K562 (cell line): Measurements from ENCODE around the gene PRF1. TPM values are rescaled to one million over a fixed set of nuclear protein-coding genes. Genes with fewer than 3 reads are reported as not detected.

Experiments
- ATAC-seq: fragments of 200-7000 bp; cut with Tn5 transposase; 3 replicates; pipeline ENCODE4 v1.9.1; 2020; ENCODE audit warnings: moderate library complexity
- BruUV-seq: library from RNA; stranded (reverse); fragments of 400-500 nt; replicated peaks from 2 replicates; lab custom pipeline; 2021; lab: Mats Ljungman, UMichigan
- CTCF ChIA-PET: fragments of 300-600 bp; formaldehyde crosslinking; extraction: SDS; loops from one replicate; lab custom pipeline; 2021; ENCODE audit warnings: low intra/inter-chr PET ratio; lab: Yijun Ruan, JAX
- POLR2A ChIA-PET: fragments of 300-600, 350-650 bp; sonication (Branson Sonifier 250); formaldehyde crosslinking; extraction: SDS; loops from one replicate; lab custom pipeline; 2021; ENCODE audit warnings: antibody characterized with exemption, inconsistent platforms; lab: Yijun Ruan, JAX
- DNase-seq, 4 experiments: peaks; one replicate each; pipeline versions ENCODE4 v3.0.0 to v3.0.0-alpha.2; 2011 to 2018; ENCODE audit warnings: low spot score in 3 of 4, mixed read lengths in 3 of 4; ENCODE audit errors: extremely low read depth in 1 of 4
- FAIRE-seq: peaks from 2 replicates; lab custom pipeline; 2011; peaks lifted over from hg19 to GRCh38; lab: Jason Lieb, UNC
- H2AFZ ChIP-seq: 2 replicates; pipeline ENCODE4 v1.6.0; 2011; ENCODE audit warnings: low read depth, low read length, control low read depth, inconsistent platforms
- H3K27ac ChIP-seq: fragments of 200-600 bp; 3 replicates; pipeline ENCODE4 v1.8.0; 2011; ENCODE audit warnings: low read depth, mild to moderate bottlenecking, control low read depth, inconsistent platforms, low read length, moderate library complexity, mixed read lengths; ENCODE audit errors: extremely low read depth
- H3K27me3 ChIP-seq, 2 experiments: fragments of 300-600 bp in 1 of 2; 2 replicates in 1 of 2; 3 replicates in 1 of 2; pipeline versions ENCODE4 v1.6.0 to v1.8.0; 2011; ENCODE audit warnings: inconsistent platforms in 2 of 2, low read length in 2 of 2, mild to moderate bottlenecking in 1 of 2, mixed read lengths in 1 of 2, moderate library complexity in 1 of 2; ENCODE audit not compliant: control insufficient read depth in 2 of 2, insufficient read depth in 2 of 2
- H3K36me3 ChIP-seq: fragments of 300-600 bp; 3 replicates; pipeline ENCODE4 v1.8.0; 2011; ENCODE audit warnings: mild to moderate bottlenecking, low read length, inconsistent platforms; ENCODE audit not compliant: control insufficient read depth, insufficient read depth
- H3K4me1 ChIP-seq, 2 experiments: fragments of 200-600 bp in 1 of 2; replicated peaks in 1 of 2; 2 replicates in 1 of 2; 3 replicates in 1 of 2; pipeline versions ENCODE4 v1.5.1 to v1.8.0; 2011; ENCODE audit warnings: inconsistent platforms in 2 of 2, low read length in 2 of 2, mild to moderate bottlenecking in 1 of 2, mixed read lengths in 1 of 2, moderate library complexity in 1 of 2; ENCODE audit not compliant: control insufficient read depth in 2 of 2, insufficient read depth in 2 of 2
- H3K4me2 ChIP-seq: 2 replicates; pipeline ENCODE4 v1.6.1; 2011; ENCODE audit warnings: low read length, control low read depth, inconsistent platforms, mixed read lengths; ENCODE audit not compliant: insufficient read depth
- H3K4me3 ChIP-seq: fragments of 200-600 bp; sonication (generic), shearing (Covaris generic); 2 replicates; pipeline ENCODE4 v1.5.1; 2016; ENCODE audit warnings: control low read depth, inconsistent platforms
- H3K79me2 ChIP-seq: fragments of 200-600 bp; 3 replicates; pipeline ENCODE4 v1.8.0; 2011; ENCODE audit warnings: low read length, inconsistent platforms; ENCODE audit not compliant: control insufficient read depth, insufficient read depth
- H3K9ac ChIP-seq, 2 experiments: 2 replicates each; pipeline versions ENCODE4 v1.6.0 to v1.6.1; 2011; ENCODE audit warnings: low read depth in 2 of 2, low read length in 2 of 2, control low read depth in 1 of 2, inconsistent platforms in 1 of 2, mild to moderate bottlenecking in 1 of 2, mixed read lengths in 1 of 2; ENCODE audit not compliant: insufficient read depth in 1 of 2
- H3K9me1 ChIP-seq: one replicate; pipeline ENCODE4 v1.6.0; 2011; ENCODE audit warnings: inconsistent platforms, mild to moderate bottlenecking, low read length, moderate library complexity; ENCODE audit not compliant: control insufficient read depth, insufficient read depth
- H3K9me3 ChIP-seq: replicated peaks from 2 replicates; pipeline ENCODE4 v1.5.1; 2011; ENCODE audit warnings: low read depth, low read length, inconsistent platforms; ENCODE audit not compliant: control insufficient read depth, insufficient read depth
- H4K20me1 ChIP-seq: replicated peaks from 2 replicates; pipeline ENCODE4 v1.6.1; 2011; ENCODE audit warnings: low read length, inconsistent platforms, mixed read lengths; ENCODE audit not compliant: control insufficient read depth, insufficient read depth
- BRD4 ChIP-seq: fragments of 200-600 bp; sonication (generic); IDR thresholded peaks from 2 replicates; pipeline ENCODE4 v1.6.1; 2017; ENCODE audit warnings: inconsistent platforms
- EP400 ChIP-seq: fragments of 450-650 bp; IDR thresholded peaks from 2 replicates; pipeline ENCODE4 v1.6.1; 2017; ENCODE audit warnings: antibody characterized with exemption, mild to moderate bottlenecking, moderate library complexity
- HMGN3 ChIP-seq: IDR thresholded peaks from 2 replicates; pipeline ENCODE4 v1.6.1; 2011; ENCODE audit warnings: borderline replicate concordance, low read depth, mild to moderate bottlenecking, mixed read lengths, low read length; ENCODE audit not compliant: insufficient read length; ENCODE audit errors: extremely low read depth
- NCOA1 ChIP-seq: fragments of 450-650 bp; IDR thresholded peaks from 2 replicates; pipeline ENCODE4 v1.6.1; 2016; ENCODE audit warnings: low read depth
- ZEB2 ChIP-seq: fragments of 450-650 bp; IDR thresholded peaks from 2 replicates; pipeline ENCODE4 v1.6.1; 2016
- ZNF551 ChIP-seq: fragments of 250-450 bp; sonication (Bioruptor Pico); IDR thresholded peaks from 2 replicates; pipeline ENCODE4 v1.5.0; 2021; ENCODE audit warnings: mild to moderate bottlenecking, moderate library complexity
- ZNF780A ChIP-seq: fragments of 250-450 bp; sonication (Bioruptor Pico); IDR thresholded peaks from 2 replicates; pipeline ENCODE4 v1.5.0; 2021; ENCODE audit warnings: mild to moderate bottlenecking
- WGBS: fragments of 100-300 bp; shearing (Covaris generic); methylation state at CpG from one replicate; pipeline ENCODE4 v1.1.6; 2016; ENCODE audit warnings: low coverage, mixed read lengths; ENCODE audit not compliant: insufficient coverage; ENCODE audit errors: missing lambda C conversion rate; 5-methylcytosine and 5-hydroxymethylcytosine counted together
- in situ Hi-C: fragments of 300-500 bp; cut with MboI; formaldehyde crosslinking; loops from 4 replicates; pipeline ENCODE4 v1.15.0; 2018; ENCODE audit warnings: inconsistent platforms, mixed read lengths
- intact Hi-C: fragments of 100-400 bp; cut with micrococcal nuclease; formaldehyde crosslinking; loops from 2 replicates; pipeline ENCODE4 v1.14.2; 2022
- polyA plus RNA-seq, 8 experiments: library from polyadenylated mRNA; depleted of rRNA in 4 of 8; stranded (reverse) in 5 of 8; unstranded in 3 of 8; fragments of >200 nt; fragmentation: Nextera tagmentation in 2 of 8; fragmentation: Illumina TruSeq in 1 of 8; extraction: Ambion mirVana in 2 of 8; extraction: Trizol in 1 of 8; gene quantifications; 2 replicates each; pipeline versions ENCODE4 v1.2.1 to v1.2.3, GENCODE V29; 2011 to 2014; ENCODE audit warnings: inconsistent platforms in 1 of 8, missing spikeins in 1 of 8
- total RNA-seq, 7 experiments: library from RNA; depleted of rRNA in 6 of 7; stranded (reverse); fragments of >200 nt in 6 of 7; fragmentation: Illumina TruSeq in 2 of 7; extraction: Trizol in 2 of 7; gene quantifications; 2 replicates each; pipeline versions ENCODE4 v1.2.1 to v1.2.3, GENCODE V29; 2011 to 2021; ENCODE audit warnings: low replicate concordance in 1 of 7
- TF ChIP-seq, protein P1 (sequence below): IDR thresholded peaks from 2 replicates; pipeline ENCODE4 v1.6.1; 2011; ENCODE audit not compliant: insufficient read length; ENCODE audit errors: extremely low read depth

PRF1 gene
- total and polyA plus RNA-seq, 9 of the 15 experiments (the other 6 are each of a cell fraction or from before 2014, with no cell fraction given) = 3.8 to 8.6 (median 6.3) TPM

DNA sequence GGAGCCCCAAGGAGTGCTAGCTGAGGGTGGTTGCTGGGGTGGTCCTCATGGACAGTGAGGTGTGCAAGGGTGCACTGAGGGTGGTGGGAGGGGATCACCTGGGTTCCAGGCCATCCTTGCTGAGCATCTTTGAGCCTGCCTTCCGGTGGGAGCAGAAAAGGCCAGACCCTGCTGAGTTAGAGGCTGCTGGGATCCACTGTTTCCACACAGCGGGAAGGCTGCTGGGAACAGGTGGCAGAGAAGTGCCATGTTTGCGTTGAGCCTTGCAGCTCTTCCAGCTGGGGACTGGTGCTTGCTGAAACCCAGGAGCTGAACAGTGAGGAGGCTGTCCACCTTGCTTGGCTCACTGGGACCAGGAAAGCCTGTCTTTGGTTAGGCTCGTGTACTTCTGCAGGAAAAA lies 34.9 kb downstream of the PRF1 start:
- ATAC-seq (no peak), DNase-seq (no peak), FAIRE-seq (no peak)
- no peak for TF ChIP-seq ZNF551 (CRISPR knock-in tag)
- TF ChIP-seq, protein P1, sequence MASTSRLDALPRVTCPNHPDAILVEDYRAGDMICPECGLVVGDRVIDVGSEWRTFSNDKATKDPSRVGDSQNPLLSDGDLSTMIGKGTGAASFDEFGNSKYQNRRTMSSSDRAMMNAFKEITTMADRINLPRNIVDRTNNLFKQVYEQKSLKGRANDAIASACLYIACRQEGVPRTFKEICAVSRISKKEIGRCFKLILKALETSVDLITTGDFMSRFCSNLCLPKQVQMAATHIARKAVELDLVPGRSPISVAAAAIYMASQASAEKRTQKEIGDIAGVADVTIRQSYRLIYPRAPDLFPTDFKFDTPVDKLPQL = no peak
- no peak for TF ChIP-seq EP400
- no peak for TF ChIP-seq HMGN3
- no peak for TF ChIP-seq BRD4
- TF ChIP-seq ZEB2 = no peak
- no peak for TF ChIP-seq ZNF780A (CRISPR knock-in tag)
- TF ChIP-seq NCOA1 = no peak
- H3K9me3 ChIP-seq = no peaks in the 10 kb centered on the region
- POLR2A ChIA-PET = interaction anchor here (0.8 to 1.9 kb wide), 4 partner anchors 9 to 33 kb away, joined by 3 to 8 read pairs (median 6); no protein-coding TSS in a partner anchor
- no TSS peak for BruUV-seq
- H3K36me3 ChIP-seq = no peaks in the 10 kb centered on the region
- no peak overlapping the region for H2AFZ ChIP-seq
- intact Hi-C loops (no loop called here), in situ Hi-C loops (no loop called here)
- WGBS = 56% methylated on average over 4 of the region's 4 CpGs
- H3K4me3 ChIP-seq = no peak overlapping the region
- H3K9ac ChIP-seq = peak overlapping the region in 1 of 2 experiments; percentile 56; a peak in 1 of 4 replicates
- no peaks in the 10 kb centered on the region for H3K79me2 ChIP-seq
- H3K9me1 ChIP-seq = no peaks in the 10 kb centered on the region
- H3K27ac ChIP-seq = no peak overlapping the region
- CTCF ChIA-PET = no interaction called here
- no peak overlapping the region for H3K4me2 ChIP-seq
- no peaks in the 10 kb centered on the region for H4K20me1 ChIP-seq
- peaks cover 0 to 31% of the 10 kb centered on the region in 2 experiments; a peak in 3 of 5 replicates for H3K4me1 ChIP-seq
- H3K27me3 ChIP-seq = no peaks in the 10 kb centered on the region
